ENCODE data around the gene DCDC2C. TPM values are rescaled to one million over a fixed set of nuclear protein-coding genes. Genes with fewer than 3 reads are reported as not detected.

The DCDC2C gene
- not detected in 2 replicates for total RNA-seq

DNA sequence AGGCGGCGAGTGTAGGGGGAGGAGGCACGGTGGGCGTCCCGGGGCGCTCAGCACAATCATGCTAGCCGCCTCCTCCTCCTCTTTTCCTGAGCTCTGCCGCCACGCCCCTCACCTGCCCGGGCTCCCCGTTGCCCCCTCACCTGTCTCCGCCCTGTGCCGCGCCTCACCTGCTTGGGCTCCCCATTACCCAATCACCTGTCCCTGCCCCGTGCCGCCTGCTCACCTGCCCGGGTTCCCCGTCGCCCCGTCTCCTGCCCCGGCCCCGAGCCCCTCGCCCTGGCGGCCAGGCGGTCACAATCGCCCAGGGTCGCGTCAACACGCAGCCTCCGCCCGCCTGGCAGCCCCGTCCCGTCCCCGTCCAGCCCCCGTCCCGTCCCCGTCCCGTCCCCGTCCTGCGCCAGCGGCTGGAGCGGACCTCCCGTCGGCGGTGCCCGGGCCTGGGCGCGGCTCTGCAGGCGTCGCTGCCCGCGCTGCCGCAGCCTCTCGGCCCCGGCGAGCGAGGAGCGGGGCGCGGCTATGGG lies at the start of gene DCDC2C:
Gene DCDC2C (plus strand): TSS at position 340 of the 521 bp plus-strand sequence. CDS start 177 bp downstream, at position 517.

GRCh38 chr2:3657881-3658280 lies 45.5 kb upstream of the DCDC2C start, which contains the start of gene ALLC:
TSS of gene ALLC (plus strand) at chr2:3658200. CDS start at chr2:3671158, 12,958 bp downstream.

Other genes starting within 250 kb of the DCDC2C start
- gene ADI1, start 184.0 kb upstream of the DCDC2C start, total RNA-seq, result 46.6 and 47.9 TPM in 2 replicates
- 27.5 and 29.1 TPM in 2 replicates for gene RNASEH1, start 145.2 kb upstream of the DCDC2C start, total RNA-seq
- gene RPS7, start 128.3 kb upstream of the DCDC2C start, total RNA-seq, result 3,406 and 3,545 TPM in 2 replicates
- 0.50 and 0.59 TPM in 2 replicates for gene COLEC11, start 108.5 kb upstream of the DCDC2C start, total RNA-seq
- not detected in 2 replicates for gene ALLC, start 45.4 kb upstream of the DCDC2C start, total RNA-seq

Data from bronchus fibroblast of lung (primary cell).